ENCODE measurements around the gene CLCN7. TPM values are rescaled to one million over a fixed set of nuclear protein-coding genes. Genes with fewer than 3 reads are reported as not detected.

Gene CLCN7
- total and polyA plus RNA-seq, 2 experiments from 2014 or later, result 17.4 to 53.8 TPM

DNA sequence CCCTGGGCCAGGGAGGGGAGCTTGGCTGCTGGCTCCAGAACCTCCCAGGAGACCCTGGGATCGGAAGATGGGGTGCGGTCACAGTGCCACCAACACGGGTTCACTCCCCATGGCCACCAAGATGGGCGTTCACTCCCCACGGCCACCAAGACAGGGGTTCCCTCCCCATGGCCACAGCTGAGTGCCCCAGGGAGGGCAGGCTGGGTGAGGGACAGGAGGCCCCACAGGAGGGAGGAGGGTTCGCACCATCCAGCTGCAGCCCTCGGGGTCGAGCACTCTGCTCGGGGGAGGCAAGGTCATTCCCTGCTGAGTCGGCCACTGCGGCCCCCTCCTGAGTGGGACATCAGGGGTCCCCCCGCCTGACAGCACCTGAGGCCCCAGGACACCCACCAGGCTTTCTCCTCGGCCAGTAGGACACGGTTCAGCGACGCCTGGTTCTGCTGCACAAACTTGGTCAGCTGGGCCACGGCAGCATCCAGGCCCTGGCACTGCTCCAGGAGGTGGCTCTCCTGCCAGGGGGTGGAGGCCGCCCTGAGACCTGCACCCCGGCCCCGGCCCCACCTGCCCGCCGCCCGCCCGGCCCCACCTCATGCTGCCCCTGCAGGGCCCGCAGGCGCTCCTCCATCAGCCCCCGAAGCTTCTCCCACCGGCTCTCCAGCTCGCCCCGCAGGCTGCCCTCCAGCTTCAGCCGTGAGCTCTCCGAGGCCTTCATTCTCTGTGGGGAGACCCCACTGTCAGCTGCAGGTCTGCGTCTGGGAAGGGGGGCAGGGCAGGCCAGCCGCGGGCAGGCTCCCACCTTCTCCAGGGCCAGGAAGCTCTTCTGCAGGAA, 36.4 kb downstream of the CLCN7 start (continued):
- TF ChIP-seq, protein P1, sequence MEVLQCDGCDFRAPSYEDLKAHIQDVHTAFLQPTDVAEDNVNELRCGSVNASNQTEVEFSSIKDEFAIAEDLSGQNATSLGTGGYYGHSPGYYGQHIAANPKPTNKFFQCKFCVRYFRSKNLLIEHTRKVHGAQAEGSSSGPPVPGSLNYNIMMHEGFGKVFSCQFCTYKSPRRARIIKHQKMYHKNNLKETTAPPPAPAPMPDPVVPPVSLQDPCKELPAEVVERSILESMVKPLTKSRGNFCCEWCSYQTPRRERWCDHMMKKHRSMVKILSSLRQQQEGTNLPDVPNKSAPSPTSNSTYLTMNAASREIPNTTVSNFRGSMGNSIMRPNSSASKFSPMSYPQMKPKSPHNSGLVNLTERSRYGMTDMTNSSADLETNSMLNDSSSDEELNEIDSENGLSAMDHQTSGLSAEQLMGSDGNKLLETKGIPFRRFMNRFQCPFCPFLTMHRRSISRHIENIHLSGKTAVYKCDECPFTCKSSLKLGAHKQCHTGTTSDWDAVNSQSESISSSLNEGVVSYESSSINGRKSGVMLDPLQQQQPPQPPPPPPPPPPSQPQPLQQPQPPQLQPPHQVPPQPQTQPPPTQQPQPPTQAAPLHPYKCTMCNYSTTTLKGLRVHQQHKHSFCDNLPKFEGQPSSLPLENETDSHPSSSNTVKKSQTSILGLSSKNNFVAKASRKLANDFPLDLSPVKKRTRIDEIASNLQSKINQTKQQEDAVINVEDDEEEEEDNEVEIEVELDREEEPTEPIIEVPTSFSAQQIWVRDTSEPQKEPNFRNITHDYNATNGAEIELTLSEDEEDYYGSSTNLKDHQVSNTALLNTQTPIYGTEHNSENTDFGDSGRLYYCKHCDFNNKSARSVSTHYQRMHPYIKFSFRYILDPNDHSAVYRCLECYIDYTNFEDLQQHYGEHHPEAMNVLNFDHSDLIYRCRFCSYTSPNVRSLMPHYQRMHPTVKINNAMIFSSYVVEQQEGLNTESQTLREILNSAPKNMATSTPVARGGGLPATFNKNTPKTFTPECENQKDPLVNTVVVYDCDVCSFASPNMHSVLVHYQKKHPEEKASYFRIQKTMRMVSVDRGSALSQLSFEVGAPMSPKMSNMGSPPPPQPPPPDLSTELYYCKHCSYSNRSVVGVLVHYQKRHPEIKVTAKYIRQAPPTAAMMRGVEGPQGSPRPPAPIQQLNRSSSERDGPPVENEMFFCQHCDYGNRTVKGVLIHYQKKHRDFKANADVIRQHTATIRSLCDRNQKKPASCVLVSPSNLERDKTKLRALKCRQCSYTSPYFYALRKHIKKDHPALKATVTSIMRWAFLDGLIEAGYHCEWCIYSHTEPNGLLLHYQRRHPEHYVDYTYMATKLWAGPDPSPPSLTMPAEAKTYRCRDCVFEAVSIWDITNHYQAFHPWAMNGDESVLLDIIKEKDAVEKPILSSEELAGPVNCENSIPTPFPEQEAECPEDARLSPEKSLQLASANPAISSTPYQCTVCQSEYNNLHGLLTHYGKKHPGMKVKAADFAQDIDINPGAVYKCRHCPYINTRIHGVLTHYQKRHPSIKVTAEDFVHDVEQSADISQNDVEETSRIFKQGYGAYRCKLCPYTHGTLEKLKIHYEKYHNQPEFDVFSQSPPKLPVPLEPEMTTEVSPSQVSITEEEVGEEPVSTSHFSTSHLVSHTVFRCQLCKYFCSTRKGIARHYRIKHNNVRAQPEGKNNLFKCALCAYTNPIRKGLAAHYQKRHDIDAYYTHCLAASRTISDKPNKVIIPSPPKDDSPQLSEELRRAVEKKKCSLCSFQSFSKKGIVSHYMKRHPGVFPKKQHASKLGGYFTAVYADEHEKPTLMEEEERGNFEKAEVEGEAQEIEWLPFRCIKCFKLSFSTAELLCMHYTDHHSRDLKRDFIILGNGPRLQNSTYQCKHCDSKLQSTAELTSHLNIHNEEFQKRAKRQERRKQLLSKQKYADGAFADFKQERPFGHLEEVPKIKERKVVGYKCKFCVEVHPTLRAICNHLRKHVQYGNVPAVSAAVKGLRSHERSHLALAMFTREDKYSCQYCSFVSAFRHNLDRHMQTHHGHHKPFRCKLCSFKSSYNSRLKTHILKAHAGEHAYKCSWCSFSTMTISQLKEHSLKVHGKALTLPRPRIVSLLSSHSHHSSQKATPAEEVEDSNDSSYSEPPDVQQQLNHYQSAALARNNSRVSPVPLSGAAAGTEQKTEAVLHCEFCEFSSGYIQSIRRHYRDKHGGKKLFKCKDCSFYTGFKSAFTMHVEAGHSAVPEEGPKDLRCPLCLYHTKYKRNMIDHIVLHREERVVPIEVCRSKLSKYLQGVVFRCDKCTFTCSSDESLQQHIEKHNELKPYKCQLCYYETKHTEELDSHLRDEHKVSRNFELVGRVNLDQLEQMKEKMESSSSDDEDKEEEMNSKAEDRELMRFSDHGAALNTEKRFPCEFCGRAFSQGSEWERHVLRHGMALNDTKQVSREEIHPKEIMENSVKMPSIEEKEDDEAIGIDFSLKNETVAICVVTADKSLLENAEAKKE (CRISPR knock-in tag; IDR thresholded peaks at IDR 0.05), result no peak
- TF ChIP-seq NANOG (IDR thresholded peaks at IDR 0.05; ENCODE audit: borderline replicate concordance), result no peak
- TF ChIP-seq POLR2AphosphoS5 (IDR thresholded peaks at IDR 0.05; ENCODE audit: low read depth), result no peak
- TF ChIP-seq, protein P2, sequence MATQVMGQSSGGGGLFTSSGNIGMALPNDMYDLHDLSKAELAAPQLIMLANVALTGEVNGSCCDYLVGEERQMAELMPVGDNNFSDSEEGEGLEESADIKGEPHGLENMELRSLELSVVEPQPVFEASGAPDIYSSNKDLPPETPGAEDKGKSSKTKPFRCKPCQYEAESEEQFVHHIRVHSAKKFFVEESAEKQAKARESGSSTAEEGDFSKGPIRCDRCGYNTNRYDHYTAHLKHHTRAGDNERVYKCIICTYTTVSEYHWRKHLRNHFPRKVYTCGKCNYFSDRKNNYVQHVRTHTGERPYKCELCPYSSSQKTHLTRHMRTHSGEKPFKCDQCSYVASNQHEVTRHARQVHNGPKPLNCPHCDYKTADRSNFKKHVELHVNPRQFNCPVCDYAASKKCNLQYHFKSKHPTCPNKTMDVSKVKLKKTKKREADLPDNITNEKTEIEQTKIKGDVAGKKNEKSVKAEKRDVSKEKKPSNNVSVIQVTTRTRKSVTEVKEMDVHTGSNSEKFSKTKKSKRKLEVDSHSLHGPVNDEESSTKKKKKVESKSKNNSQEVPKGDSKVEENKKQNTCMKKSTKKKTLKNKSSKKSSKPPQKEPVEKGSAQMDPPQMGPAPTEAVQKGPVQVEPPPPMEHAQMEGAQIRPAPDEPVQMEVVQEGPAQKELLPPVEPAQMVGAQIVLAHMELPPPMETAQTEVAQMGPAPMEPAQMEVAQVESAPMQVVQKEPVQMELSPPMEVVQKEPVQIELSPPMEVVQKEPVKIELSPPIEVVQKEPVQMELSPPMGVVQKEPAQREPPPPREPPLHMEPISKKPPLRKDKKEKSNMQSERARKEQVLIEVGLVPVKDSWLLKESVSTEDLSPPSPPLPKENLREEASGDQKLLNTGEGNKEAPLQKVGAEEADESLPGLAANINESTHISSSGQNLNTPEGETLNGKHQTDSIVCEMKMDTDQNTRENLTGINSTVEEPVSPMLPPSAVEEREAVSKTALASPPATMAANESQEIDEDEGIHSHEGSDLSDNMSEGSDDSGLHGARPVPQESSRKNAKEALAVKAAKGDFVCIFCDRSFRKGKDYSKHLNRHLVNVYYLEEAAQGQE (IDR thresholded peaks at IDR 0.05; ENCODE audit: unreplicated experiment), result no peak

DNA sequence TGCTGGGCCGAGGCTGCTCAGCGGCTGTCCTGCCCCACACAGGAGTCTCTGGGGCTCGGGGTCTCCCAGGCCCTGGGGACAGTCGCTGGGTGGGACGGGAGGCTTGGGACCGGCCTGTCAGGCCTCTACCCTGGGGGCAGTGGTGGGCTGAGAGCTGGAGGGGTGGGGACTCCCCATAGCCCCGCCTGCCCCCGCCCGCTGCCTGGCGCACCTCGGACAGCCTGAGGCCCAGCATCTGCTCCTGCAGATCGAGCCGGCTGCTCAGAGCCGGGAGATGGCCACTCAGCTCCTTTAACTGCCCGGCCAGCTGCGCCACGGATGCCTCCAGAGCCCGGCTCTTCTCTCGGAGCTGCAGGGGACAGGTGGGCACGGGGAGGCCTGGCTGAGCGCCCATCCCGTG, 37.2 kb downstream of the CLCN7 start:
- no peak for TF ChIP-seq EZH2 (IDR thresholded peaks at IDR 0.05; ENCODE audit: low read depth, unreplicated experiment)
- H3K79me2 ChIP-seq (replicated peaks; ENCODE audit: insufficient read depth), result no peaks in the 10 kb centered on the region
- H3K4me1 Mint-ChIP-seq, result no peaks in the 10 kb centered on the region
- H3K4me3 Mint-ChIP-seq, result no peak overlapping the region
- no peaks in the 10 kb centered on the region for H4K20me1 ChIP-seq (replicated peaks; ENCODE audit: insufficient read depth)
- H3K4me2 ChIP-seq, result no peak overlapping the region
- no peak overlapping the region for H3K4me3 ChIP-seq
- no peaks in the 10 kb centered on the region for H3K9me2 ChIP-seq (ENCODE audit: insufficient read depth)
- H3K36me3 Mint-ChIP-seq (ENCODE audit: low read depth), result no peaks in the 10 kb centered on the region
- no peaks in the 10 kb centered on the region for H3K9me3 Mint-ChIP-seq
- no peak overlapping the region for H2AFZ ChIP-seq
- H3K27ac Mint-ChIP-seq, result no peak overlapping the region
- no peaks in the 10 kb centered on the region for H3K27me3 ChIP-seq (ENCODE audit: insufficient read depth)
- no peaks in the 10 kb centered on the region for H3K36me3 ChIP-seq (ENCODE audit: insufficient read depth)
- ATAC-seq, result 0 out of 3 replicates have a peak, but pooled peaks have one; percentile 8
- peaks cover 5% of the 10 kb centered on the region for H3K27me3 Mint-ChIP-seq (ENCODE audit: insufficient read depth, low read depth, poor library complexity)
- H3F3A ChIP-seq (replicated peaks; ENCODE audit: low read depth), result no peaks in the 10 kb centered on the region
- H3K27ac ChIP-seq (ENCODE audit: low read depth), result no peak overlapping the region
- no peaks in the 10 kb centered on the region for H3K4me1 ChIP-seq (ENCODE audit: insufficient read depth)
- no peak for DNase-seq (ENCODE audit: low spot score)

All from GM23338 (cell line).